Transverse colon (tissue), 4 donors: ENCODE results near the gene AP1AR. TPM values are rescaled to one million over a fixed set of nuclear protein-coding genes. Genes with fewer than 3 reads are reported as not detected.

Experiments used
- DNase-seq: peaks from one replicate; pipeline ENCODE4 v3.0.0-alpha.2; 2019
- H3K27ac ChIP-seq, 4 donors: fragments of 200-600 bp; sonication (generic); 2 replicates each; pipeline ENCODE4 v1.5.1; 2016 to 2018; ENCODE audit warnings: inconsistent platforms in 4 of 4
- H3K27me3 ChIP-seq: fragments of 200-600 bp; sonication (generic); 2 replicates; pipeline ENCODE4 v1.5.1; 2017; ENCODE audit warnings: inconsistent platforms
- H3K36me3 ChIP-seq, 4 donors: fragments of 200-600 bp; sonication (generic); 2 replicates each; pipeline ENCODE4 v1.5.1; 2017 to 2019; ENCODE audit warnings: inconsistent platforms in 4 of 4
- H3K4me1 ChIP-seq, 4 donors: fragments of 200-600 bp; sonication (generic); 2 replicates each; pipeline ENCODE4 v1.5.1; 2017 to 2020; ENCODE audit warnings: inconsistent platforms in 4 of 4
- H3K4me3 ChIP-seq, 4 donors: fragments of 200-600 bp; sonication (generic); 1 replicate in 1 of 4; 2 replicates in 3 of 4; pipeline versions ENCODE4 v1.5.1 to v1.6.1; 2017 to 2019; ENCODE audit warnings: inconsistent platforms in 4 of 4
- H3K9me3 ChIP-seq, 2 donors: fragments of 200-600 bp; sonication (generic); 2 replicates each; pipeline ENCODE4 v1.5.1; 2017 to 2019; ENCODE audit warnings: inconsistent platforms in 2 of 2
- EP300 ChIP-seq: sonication (generic); formaldehyde crosslinking; IDR thresholded peaks from one replicate; pipeline ENCODE4 v1.6.1; 2017; ENCODE audit warnings: antibody characterized with exemption, low read depth
- POLR2A ChIP-seq: fragments of 450-650 bp; IDR thresholded peaks from one replicate; pipeline ENCODE4 v1.6.1; 2016; ENCODE audit warnings: antibody characterized with exemption, mild to moderate bottlenecking, moderate library complexity
- POLR2AphosphoS5 ChIP-seq, 3 donors: sonication (generic); formaldehyde crosslinking; IDR thresholded peaks; one replicate each; pipeline ENCODE4 v1.6.1; 2016; ENCODE audit warnings: antibody characterized with exemption in 3 of 3
- WGBS, 2 donors: methylation state at CpG; one replicate each; pipeline ENCODE4 v1.1.5; 2018; ENCODE audit warnings: low coverage in 1 of 2; 5-methylcytosine and 5-hydroxymethylcytosine counted together
- in situ Hi-C, 4 donors: fragments of 200-750 bp; cut with MboI; loops; one replicate each; pipeline versions ENCODE4 v1.15.0 to v1.15.1; 2017; ENCODE audit warnings: low sequenced_read_pairs in 3 of 4, low pct_ligation_motif_present in 1 of 4, low pct_unique_long_range_greater_than_20kb in 1 of 4
- intact Hi-C: fragments of 100-400 bp; cut with DNase I; formaldehyde crosslinking; loops from one replicate; pipeline ENCODE4 v1.15.1; 2023; ENCODE audit warnings: low total_unique reads
- total RNA-seq, 4 donors: library from RNA; depleted of rRNA; stranded (reverse); fragments of >200 nt; gene quantifications; one replicate each; pipeline ENCODE4 v1.1.0, GENCODE V29; 2016
- TF ChIP-seq, protein P1 (sequence below), 5 experiments: fragments of 200-600 bp in 3 of 5; fragments of 450-650 bp in 2 of 5; sonication (generic) in 3 of 5; IDR thresholded peaks; 1 replicate in 2 of 5; 2 replicates in 3 of 5; pipeline ENCODE4 v1.5.1; 2016 to 2017; ENCODE audit warnings: antibody characterized with exemption in 5 of 5, inconsistent platforms in 3 of 5, mild to moderate bottlenecking in 2 of 5, moderate library complexity in 1 of 5

Gene AP1AR
- total RNA-seq, 4 donors from 2014 or later: 9.8 to 41.8 (median 38.7) TPM

DNA sequence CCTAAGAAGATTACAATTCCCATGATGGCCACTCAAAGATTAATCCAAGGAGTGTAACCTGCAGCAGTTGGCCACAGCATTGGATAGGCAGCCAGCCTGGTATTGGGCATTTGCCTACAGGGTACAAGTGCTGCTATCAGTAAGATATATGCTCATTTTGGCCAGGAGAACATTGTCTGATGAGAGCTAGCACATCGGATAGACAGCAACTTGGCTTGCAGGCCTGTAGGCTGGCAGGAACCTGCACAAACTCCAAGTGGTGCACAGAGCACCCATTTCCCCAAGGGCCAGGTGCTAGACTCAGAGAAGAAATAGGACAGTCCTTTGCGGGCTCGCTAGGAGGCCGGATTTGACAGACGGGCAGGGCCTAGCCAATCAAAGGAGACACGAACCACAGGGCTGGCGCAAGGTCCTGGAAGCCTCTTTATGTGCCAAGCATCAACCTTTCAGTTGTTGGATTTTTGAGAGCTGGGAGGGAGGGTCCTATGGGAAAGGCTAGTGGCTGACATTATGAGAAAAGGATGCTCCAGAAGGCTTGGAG, 11.7 kb upstream of the AP1AR start:
- no peaks in the 10 kb centered on the region for H3K27me3 ChIP-seq
- H3K4me3 ChIP-seq: no peak overlapping the region
- intact Hi-C loops (no loop called here), in situ Hi-C loops (loop anchor here in 1 of 4 donors (25.0 kb wide), 1 partner anchor 108 kb away; no protein-coding TSS in a partner anchor)
- no peaks in the 10 kb centered on the region for H3K36me3 ChIP-seq
- no peaks in the 10 kb centered on the region for H3K9me3 ChIP-seq
- TF ChIP-seq POLR2A: no peak
- TF ChIP-seq, protein P1, sequence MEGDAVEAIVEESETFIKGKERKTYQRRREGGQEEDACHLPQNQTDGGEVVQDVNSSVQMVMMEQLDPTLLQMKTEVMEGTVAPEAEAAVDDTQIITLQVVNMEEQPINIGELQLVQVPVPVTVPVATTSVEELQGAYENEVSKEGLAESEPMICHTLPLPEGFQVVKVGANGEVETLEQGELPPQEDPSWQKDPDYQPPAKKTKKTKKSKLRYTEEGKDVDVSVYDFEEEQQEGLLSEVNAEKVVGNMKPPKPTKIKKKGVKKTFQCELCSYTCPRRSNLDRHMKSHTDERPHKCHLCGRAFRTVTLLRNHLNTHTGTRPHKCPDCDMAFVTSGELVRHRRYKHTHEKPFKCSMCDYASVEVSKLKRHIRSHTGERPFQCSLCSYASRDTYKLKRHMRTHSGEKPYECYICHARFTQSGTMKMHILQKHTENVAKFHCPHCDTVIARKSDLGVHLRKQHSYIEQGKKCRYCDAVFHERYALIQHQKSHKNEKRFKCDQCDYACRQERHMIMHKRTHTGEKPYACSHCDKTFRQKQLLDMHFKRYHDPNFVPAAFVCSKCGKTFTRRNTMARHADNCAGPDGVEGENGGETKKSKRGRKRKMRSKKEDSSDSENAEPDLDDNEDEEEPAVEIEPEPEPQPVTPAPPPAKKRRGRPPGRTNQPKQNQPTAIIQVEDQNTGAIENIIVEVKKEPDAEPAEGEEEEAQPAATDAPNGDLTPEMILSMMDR (IDR thresholded peaks at IDR 0.05): no peak
- no peak for TF ChIP-seq POLR2AphosphoS5 (IDR thresholded peaks at IDR 0.05)
- TF ChIP-seq EP300: no peak
- H3K27ac ChIP-seq: no peak overlapping the region
- 95% methylated on average over 7 of the region's 7 CpGs; no CpG with 5 or more reads in 1 of the 2 donors for WGBS, 2 donors
- DNase-seq: no peak
- peaks cover 0 to 5% (median 2%) of the 10 kb centered on the region in 4 donors for H3K4me1 ChIP-seq

DNA sequence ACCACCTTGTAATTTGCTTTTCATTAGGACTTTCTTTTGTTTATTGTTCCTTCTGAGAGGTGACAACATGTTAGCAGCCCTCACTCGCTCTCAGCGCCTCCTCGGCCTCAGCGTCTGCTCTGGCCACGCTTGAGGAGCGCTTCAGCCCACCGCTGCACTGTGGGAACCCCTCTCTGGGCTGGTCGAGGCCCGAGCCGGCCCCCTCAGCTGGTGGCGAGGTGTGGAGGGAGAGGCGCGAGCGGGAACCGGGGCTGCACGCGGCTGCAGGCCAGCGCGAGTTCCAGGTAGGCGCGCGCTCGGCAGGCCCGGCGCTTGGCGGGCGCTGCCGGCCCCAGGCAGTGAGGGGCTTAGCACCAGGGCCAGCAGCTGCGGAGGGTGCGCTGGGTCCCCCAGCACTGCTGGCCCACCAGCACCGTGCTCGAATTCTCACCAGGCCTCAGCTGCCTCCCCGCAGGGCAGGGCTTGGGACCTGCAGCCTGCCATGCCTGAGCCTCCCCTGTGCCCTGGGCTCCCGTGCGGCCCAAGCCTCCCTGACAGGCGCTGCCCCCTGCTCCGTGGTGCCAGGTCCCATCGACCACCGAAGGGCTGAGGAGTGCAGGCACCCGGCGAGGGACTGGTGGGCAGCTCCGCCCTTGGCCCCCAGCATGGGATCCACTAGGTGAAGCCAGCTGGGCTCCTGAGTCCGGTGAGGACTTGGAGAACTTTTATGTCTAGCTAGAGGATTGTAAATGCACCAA, 9.2 kb upstream of the AP1AR start:
- Histone ChIP-seq H3K9me3 (no peaks in the 10 kb centered on the region), H3K27me3 (no peaks in the 10 kb centered on the region), H3K27ac (no peak overlapping the region), H3K4me3 (no peak overlapping the region), H3K4me1 (peaks cover 0 to 5% (median 2%) of the 10 kb centered on the region in 4 donors), H3K36me3 (no peaks in the 10 kb centered on the region)
- no peak for TF ChIP-seq EP300
- no peak for TF ChIP-seq POLR2AphosphoS5 (IDR thresholded peaks at IDR 0.05)
- TF ChIP-seq POLR2A: no peak
- TF ChIP-seq, protein P1 (IDR thresholded peaks at IDR 0.05): no peak
- intact Hi-C loops (no loop called here), in situ Hi-C loops (loop anchor here in 1 of 4 donors (25.0 kb wide), 1 partner anchor 110 kb away; no protein-coding TSS in a partner anchor)
- no peak for DNase-seq
- WGBS, 2 donors: 92% methylated on average over 35 of the region's 43 CpGs; no CpG with 5 or more reads in 1 of the 2 donors

DNA sequence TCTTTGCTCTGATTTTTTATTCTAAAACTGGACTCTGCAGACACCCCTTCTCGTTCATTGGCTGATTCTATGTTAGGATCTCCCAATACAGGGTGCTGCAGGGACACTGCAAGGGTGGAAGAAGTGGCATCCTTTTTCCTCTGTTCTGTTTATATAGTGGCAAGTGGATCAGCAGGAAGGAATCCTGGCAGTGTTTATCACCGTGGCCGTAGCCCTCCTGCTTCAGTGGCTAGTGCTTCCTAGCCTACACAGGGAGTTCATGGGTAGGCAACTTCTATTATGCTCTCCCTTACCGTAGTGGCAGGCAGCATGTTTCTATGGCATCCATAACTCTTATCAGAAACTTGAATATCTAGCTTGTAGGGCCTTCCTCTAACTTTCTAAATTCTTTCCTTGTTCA, 6.4 kb upstream of the AP1AR start:
- Histone ChIP-seq H3K4me3 (no peak overlapping the region), H3K36me3 (no peaks in the 10 kb centered on the region), H3K27ac (no peak overlapping the region), H3K4me1 (peaks cover 0 to 9% (median 3%) of the 10 kb centered on the region in 4 donors), H3K27me3 (no peaks in the 10 kb centered on the region), H3K9me3 (no peaks in the 10 kb centered on the region)
- TF ChIP-seq, protein P1 (IDR thresholded peaks at IDR 0.05): no peak
- no peak for TF ChIP-seq POLR2A
- no peak for TF ChIP-seq POLR2AphosphoS5 (IDR thresholded peaks at IDR 0.05)
- no peak for TF ChIP-seq EP300
- WGBS, 2 donors: 40 to 60% methylated on average over 1 to 4 of the region's 4 CpGs
- in situ Hi-C loops (loop anchor here in 1 of 4 donors (25.0 kb wide), 2 partner anchors 113 to 412 kb away; partner anchors contain the start of genes LARP7 and ZGRF1), intact Hi-C loops (no loop called here)
- DNase-seq: no peak
